Neural progenitor cell (in vitro differentiated cells): ENCODE data around the gene WWC1.

ENCODE experiments used
- CTCF ChIP-seq: fragments of 200-600 bp; sonication (generic); IDR thresholded peaks from 2 replicates; pipeline ENCODE4 v1.5.1; 2017; ENCODE audit warnings: antibody characterized with exemption, mild to moderate bottlenecking
- EZH2 ChIP-seq: fragments of 200-600 bp; sonication (generic); IDR thresholded peaks from 2 replicates; pipeline ENCODE4 v1.6.1; 2017; ENCODE audit warnings: antibody characterized with exemption, mild to moderate bottlenecking, moderate library complexity
- EZH2phosphoT487 ChIP-seq: fragments of 200-600 bp; sonication (generic); IDR thresholded peaks from 2 replicates; pipeline ENCODE4 v1.6.1; 2017; ENCODE audit warnings: antibody characterized with exemption

GRCh38 chr5:168292786-168293696 is 1.6 kb downstream of the WWC1 start:
- no peak for TF ChIP-seq CTCF
- no peak for TF ChIP-seq EZH2phosphoT487
- TF ChIP-seq EZH2 = no peak
